Stimulated activated CD4-positive, alpha-beta T cell treated with anti-CD3 and anti-CD28 coated beads, Interleukin-2, amount 100 ng/mL, for 48 hours (primary cell): ENCODE measurements around the gene ETV6.
A peak's percentile ranks its signal among the peaks of the same experiment; 100 is the strongest.

Experiments
- DNase-seq, 2 donors: peaks; one replicate each; pipeline ENCODE4 v3.0.0-alpha.2; 2020

The ETV6 gene

DNA sequence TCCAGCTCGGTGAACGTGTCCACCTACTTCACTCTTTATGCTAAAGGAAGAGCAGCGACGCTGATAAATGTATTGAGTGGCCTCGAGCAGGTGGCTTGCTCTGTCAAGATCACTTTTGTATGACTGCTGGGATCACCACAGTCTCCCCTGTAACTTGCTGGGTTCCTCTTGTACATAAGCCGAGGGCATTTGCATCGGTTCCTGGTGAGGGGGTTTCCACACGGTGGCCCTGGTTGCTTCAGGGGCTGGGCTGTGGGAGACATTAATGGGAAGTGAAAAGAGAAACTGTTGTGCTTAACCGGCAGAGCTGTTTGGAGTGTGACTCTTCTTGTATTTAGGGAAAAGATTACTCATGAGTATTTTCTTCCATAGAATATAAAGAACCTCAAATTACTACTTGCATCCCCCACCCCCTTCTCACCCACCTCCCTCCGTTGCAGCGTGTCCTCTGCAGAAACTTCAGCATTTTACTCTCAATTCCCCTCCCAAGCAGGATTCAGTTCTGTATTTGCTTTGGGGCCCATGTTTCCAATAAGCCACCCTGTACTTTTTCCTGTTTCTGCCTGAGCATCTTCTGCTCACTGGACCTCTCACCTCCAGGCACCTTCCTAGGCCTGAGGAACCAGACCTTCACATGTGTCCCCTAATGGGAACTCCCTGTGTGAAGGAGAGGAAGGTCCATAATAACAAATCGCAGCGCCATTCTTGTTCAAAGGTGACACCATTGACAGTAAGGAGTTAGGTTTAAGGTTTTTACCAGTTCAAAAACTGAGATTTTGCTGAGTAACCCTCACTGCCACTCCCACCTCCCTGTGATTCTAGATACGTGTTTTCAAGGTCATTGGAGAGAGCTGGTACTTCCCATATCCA, 187.0 kb downstream of the ETV6 start:
- DNase-seq: peak; percentile 45 to 51

GRCh38 chr12:11837216-11837934, 187.9 kb downstream of the ETV6 start:
- no peak for DNase-seq

DNA sequence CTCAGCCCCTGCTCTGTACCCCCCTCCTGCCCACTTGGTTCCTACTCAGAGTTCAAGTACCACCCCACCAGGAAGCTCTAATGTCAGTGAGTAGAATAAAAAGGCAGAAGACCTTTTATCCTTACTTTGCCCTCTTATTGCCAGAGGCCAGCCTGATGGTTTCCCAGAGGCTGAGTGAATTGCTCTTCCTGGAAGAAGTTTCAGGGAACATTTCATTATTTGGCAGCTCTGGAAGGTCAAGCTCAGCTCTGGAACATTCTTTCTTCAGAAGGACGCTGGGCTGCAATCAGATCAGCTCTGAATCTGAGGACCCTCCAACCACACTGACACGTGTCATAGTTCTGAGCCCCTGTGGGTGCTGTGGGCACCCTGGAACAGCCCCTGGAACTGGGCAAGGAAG, 188.9 kb downstream of the ETV6 start:
- no peak for DNase-seq

DNA sequence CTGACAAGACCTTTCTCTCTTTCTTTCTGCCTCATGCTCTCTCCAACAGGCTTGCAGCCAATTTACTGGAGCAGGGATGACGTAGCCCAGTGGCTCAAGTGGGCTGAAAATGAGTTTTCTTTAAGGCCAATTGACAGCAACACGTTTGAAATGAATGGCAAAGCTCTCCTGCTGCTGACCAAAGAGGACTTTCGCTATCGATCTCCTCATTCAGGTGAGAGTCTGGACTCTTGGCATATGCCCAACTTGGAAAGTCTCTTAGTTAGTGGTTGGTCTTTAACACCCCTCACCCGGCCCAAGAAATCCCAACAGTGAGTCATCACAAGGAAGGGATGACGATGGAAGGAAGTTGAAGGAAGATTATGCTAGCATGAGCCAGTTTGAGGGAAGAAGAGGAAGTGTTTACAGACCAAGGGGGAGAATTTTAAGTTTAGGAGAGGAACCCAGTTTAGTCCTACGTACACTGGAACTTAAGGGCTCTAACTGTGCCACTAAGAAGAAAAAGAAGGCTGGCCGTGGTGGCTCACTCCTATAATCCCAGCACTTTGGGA, 189.7 kb downstream of the ETV6 start:
- no peak for DNase-seq

GRCh38 chr12:11840366-11840765, 190.9 kb downstream of the ETV6 start:
- no peak for DNase-seq

DNA sequence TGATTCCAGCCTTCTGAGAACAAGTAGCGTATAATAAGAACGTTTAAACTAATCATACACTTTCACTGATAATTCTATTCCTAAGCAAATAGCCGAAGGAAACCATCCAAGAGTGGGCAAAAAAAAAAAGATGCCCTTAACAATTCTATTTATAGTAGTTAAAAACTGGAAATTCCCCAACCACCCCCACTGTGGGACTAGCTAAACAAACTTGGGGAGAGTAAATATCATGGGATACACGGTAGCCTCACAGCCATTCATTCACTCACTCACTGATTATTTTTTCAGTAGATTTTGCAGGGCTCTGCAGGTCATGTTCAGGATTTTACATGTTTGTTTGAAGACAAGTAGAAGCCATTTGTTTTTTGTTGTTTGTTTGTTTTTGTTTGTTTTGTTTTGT, 197.0 kb downstream of the ETV6 start:
- no peak for DNase-seq

GRCh38 chr12:11847539-11847938, 198.1 kb downstream of the ETV6 start:
- DNase-seq: no peak

GRCh38 chr12:11849757-11850504, 200.5 kb downstream of the ETV6 start:
- no peak for DNase-seq

- no peak for DNase-seq
These were observed 203.7 kb downstream of the ETV6 start for GRCh38 chr12:11853126-11853525.

DNA sequence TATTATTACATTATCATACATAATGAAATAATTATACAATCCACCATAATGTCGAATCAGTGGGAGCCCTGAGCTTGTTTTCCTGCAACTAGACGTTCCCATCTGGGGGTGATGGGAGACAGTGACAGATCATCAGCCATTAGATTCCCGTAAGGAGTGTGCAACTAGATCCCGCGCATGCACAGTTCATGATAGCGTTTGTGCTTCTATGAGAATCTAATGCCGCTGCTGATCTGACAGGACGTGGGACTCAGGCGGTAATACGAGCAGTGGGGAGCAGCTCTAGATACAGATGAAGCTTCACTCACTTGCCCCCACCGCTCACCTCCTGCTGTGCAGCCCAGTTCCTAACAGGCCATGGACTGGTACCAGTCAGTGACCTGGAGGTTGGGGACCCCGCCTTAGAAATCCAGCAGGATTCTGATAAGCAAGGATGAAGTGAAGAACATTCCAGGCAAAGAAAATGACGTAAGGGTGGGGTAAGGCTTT, 204.6 kb downstream of the ETV6 start:
- DNase-seq: no peak

- DNase-seq: no peak
These were observed 206.5 kb downstream of the ETV6 start for GRCh38 chr12:11855983-11856374.

DNA sequence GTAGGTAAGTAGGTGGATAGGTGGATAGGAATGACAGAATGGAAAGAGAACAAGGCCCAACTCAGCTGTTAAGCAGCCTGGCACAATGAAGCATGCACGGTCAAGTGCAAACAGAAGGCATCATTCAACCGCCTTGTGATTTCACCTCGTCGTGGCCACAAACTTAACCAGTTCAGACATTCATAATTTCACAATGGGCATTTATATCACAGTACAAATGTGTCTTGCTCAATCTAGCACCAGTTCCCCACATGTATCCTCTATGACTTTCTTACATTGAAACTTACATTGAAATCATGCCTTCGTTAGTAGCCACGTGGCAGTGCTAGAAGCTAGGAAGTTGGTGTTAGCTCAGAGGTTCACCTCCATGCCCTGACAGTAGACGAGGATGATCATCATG, 207.5 kb downstream of the ETV6 start:
- no peak for DNase-seq

GRCh38 chr12:11859705-11860425, 210.4 kb downstream of the ETV6 start:
- DNase-seq: no peak

- no peak for DNase-seq
These were observed 211.8 kb downstream of the ETV6 start for GRCh38 chr12:11861155-11861863.

DNA sequence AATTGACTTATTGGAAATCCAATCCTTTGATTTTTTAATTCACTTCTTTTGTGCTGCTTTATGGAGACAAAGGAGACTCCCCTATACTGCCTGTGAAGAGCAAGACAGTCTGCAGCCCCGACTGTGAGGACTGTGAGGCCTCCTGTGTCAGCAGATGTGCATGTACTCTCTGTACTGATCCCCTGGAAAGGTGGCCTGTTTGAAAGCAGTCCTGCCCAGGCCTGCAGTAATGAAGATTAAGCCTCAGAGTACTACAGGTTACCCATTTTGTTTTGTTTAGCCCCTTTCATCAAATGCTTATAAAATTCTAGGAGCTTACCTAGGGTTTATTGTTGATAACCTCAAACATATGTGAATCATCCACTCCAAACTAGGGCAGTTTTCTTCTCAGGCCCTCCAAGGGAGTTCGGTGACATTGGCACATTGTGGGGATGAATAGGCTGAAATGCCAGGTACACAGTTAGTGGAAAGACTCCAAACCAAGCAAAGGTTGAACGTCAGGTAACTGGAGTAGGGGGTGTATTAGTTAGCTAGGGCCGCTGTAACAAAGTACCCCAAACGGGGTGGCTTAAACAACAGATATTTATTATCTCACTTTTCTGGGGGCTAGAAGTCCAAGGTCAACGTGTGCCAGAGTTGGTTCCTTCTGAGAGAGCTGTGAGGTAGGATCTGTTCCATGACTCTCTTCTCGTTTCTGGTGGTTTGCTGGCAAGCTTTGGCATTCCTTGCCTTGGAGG, 212.6 kb downstream of the ETV6 start:
- DNase-seq: no peak

GRCh38 chr12:11862798-11863197, 213.3 kb downstream of the ETV6 start:
- DNase-seq: no peak

DNA sequence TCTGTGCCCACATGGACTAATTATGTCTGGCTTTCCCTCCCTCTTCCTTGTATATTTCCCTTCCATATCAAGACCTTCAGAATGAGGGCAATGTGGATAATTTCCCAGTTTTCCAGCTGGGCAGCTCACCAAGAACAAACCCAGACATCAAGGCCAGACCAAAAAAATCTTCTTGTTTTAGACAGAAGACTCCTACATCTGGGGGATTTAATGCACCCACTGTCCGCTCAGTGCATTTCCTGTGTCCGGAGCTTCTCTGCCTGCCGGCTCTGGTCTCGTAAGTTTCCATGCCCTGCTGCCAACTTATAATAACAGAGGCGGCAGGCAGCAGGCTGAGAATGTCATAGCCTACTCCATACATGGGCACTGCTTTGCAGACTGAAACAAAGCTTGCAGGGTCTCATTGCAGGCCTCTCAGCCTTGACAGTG, 214.0 kb downstream of the ETV6 start:
- no peak for DNase-seq

GRCh38 chr12:11863988-11864387, 214.5 kb downstream of the ETV6 start:
- no peak for DNase-seq

GRCh38 chr12:11865824-11866223, 216.3 kb downstream of the ETV6 start:
- DNase-seq: no peak

DNA sequence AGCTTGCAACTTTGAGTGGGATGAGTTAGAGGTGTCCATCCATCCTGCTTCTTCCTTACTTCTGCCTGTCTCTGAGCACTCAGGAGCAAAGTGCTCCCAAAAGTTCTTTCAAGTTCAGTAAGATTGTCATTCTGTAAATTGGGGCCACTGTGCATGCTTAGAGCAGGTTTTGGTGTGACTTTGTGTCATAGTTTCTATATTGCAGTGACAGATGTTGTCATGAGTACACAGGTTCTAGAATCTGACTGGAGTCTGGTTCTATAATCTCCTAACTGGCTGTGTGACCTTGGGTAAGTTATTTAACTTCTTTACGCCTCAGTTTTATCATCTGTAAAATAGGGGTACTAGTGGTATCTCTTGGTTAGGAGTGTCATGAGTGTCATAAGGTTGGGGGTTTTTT, 218.6 kb downstream of the ETV6 start:
- no peak for DNase-seq

- no peak for DNase-seq
These were observed 219.9 kb downstream of the ETV6 start for GRCh38 chr12:11869406-11869805.
